Lower lobe of right lung (tissue), 2 donors: Measurements from ENCODE around the gene JCAD. TPM values are rescaled to one million over a fixed set of nuclear protein-coding genes. Genes with fewer than 3 reads are reported as not detected.

ENCODE experiments used
- ATAC-seq, 2 donors: fragments of 200-7000 bp; cut with Tn5 transposase; one replicate each; pipeline ENCODE4 v1.9.1; 2020 to 2022; ENCODE audit warnings: mild to moderate bottlenecking in 2 of 2, moderate library complexity in 2 of 2
- DNase-seq: peaks from one replicate; pipeline ENCODE4 v3.0.0-alpha.2; 2020
- H3K27ac ChIP-seq: fragments of 200-600 bp; one replicate; pipeline ENCODE4 v1.8.0; 2022
- H3K27me3 ChIP-seq: fragments of 200-600 bp; one replicate; pipeline ENCODE4 v1.8.0; 2022; ENCODE audit warnings: low read depth
- H3K36me3 ChIP-seq: fragments of 200-600 bp; one replicate; pipeline ENCODE4 v1.8.0; 2022; ENCODE audit warnings: mild to moderate bottlenecking
- H3K4me1 ChIP-seq: fragments of 200-600 bp; one replicate; pipeline ENCODE4 v1.8.0; 2022
- H3K4me3 ChIP-seq: fragments of 200-600 bp; one replicate; pipeline ENCODE4 v1.8.0; 2022; ENCODE audit warnings: mild to moderate bottlenecking
- H3K9me3 ChIP-seq: fragments of 200-600 bp; one replicate; pipeline ENCODE4 v1.8.0; 2022
- intact Hi-C: fragments of 100-400 bp; cut with DNase I; formaldehyde crosslinking; loops from one replicate; pipeline ENCODE4 v1.11.0; 2022
- total RNA-seq: library from RNA; stranded (reverse); fragmentation: NEBNext Ultra II Directional; extraction: Animal tissue kit (Norgen Biotek cat#: 25700); gene quantifications from one replicate; pipeline ENCODE4 v1.2.1, GENCODE V29; 2021
- TF ChIP-seq, protein P1 (sequence below): fragments of 200-600 bp; IDR thresholded peaks from one replicate; pipeline ENCODE4 v1.8.0; 2022; ENCODE audit warnings: antibody characterized with exemption, mild to moderate bottlenecking
- donor health status: DM: no; HTN: yes; CAD: no; lungs with severe emphysema.

JCAD gene
- total RNA-seq, 1 donor from 2014 or later = 101 TPM

DNA sequence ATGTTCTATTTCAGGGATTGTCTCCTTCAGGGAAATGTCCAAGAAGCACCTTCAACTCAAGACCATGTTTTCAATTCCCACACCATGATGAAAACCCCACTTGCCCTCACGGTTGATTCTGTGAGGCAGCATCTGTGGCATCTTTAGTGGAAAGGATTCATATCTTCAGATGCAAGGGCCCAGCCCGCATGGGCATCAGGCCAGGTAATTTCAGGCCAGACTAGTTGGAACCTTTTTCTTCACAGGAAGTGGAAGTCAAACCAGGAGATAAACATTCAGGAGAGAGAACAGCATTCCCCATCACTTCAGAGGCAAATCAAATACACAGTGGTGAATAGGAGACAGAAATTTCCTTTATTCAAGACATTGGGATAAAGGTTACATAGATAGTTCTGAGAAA lies 88.8 kb downstream of the JCAD start:
- ATAC-seq (no peak), DNase-seq (no peak)
- no peaks in the 10 kb centered on the region for H3K9me3 ChIP-seq
- intact Hi-C loops = no loop called here
- no peak overlapping the region for H3K4me3 ChIP-seq
- no peaks in the 10 kb centered on the region for H3K4me1 ChIP-seq
- TF ChIP-seq, protein P1, sequence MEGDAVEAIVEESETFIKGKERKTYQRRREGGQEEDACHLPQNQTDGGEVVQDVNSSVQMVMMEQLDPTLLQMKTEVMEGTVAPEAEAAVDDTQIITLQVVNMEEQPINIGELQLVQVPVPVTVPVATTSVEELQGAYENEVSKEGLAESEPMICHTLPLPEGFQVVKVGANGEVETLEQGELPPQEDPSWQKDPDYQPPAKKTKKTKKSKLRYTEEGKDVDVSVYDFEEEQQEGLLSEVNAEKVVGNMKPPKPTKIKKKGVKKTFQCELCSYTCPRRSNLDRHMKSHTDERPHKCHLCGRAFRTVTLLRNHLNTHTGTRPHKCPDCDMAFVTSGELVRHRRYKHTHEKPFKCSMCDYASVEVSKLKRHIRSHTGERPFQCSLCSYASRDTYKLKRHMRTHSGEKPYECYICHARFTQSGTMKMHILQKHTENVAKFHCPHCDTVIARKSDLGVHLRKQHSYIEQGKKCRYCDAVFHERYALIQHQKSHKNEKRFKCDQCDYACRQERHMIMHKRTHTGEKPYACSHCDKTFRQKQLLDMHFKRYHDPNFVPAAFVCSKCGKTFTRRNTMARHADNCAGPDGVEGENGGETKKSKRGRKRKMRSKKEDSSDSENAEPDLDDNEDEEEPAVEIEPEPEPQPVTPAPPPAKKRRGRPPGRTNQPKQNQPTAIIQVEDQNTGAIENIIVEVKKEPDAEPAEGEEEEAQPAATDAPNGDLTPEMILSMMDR = no peak
- H3K36me3 ChIP-seq = no peaks in the 10 kb centered on the region
- no peaks in the 10 kb centered on the region for H3K27me3 ChIP-seq
- H3K27ac ChIP-seq = no peak overlapping the region

DNA sequence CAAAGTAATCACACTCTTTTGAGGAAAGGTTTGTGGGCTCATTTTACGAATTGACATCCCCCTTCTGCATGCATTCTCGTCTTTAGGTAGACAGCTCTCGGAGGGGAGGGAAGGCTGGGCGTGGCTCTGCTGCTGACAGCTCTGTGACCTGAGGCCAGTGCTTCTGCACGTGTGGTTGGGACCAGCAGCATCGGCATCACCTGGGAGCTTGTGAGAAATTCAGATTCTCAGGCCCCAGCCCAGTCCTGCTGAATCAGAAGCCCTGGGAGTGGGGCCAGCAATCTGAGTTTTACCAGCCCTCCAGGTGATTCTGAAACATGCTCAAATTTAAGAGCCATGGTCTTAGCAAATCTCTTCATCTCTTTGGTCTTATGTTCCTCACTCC lies 89.4 kb downstream of the JCAD start:
- Histone ChIP-seq H3K36me3 (no peaks in the 10 kb centered on the region), H3K4me3 (no peak overlapping the region), H3K4me1 (no peaks in the 10 kb centered on the region), H3K9me3 (no peaks in the 10 kb centered on the region), H3K27ac (no peak overlapping the region), H3K27me3 (no peaks in the 10 kb centered on the region)
- DNase-seq = no peak
- TF ChIP-seq, protein P1 = no peak
- no peak for ATAC-seq
- intact Hi-C loops = no loop called here

DNA sequence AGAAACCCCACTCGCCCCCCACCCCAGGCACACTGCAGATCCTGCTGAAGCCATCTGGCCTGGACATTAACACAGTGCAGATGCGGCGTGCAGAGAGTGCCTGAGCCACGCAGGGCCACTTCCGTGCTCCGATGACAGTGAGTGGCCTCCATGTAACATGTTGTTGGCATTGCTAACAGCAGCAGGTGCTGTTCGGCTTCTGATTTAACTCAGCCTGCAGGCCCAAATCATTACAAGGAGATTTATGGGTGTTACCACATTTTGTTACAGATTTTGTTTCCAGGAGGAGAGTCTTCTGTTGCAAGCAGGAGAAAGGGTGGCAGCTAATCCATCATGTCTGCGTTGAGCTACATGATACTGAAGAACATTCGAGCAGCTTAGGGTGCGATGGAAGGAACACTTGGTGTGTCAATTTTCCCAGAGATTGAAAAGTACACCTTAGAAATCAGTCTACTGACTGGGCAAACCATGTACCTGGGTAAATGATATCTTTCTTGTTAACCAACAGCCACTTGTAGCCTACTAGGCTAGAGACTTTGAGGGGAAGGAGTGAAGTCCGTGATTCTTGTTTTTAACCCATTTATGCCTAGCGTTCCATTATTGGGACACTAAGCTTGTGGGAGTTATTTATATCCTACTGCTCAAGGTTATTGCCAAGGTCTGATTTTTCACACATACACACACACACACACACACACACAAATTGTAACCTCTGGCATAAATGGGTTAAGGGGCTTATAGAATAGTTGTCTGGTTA lies 90.0 kb downstream of the JCAD start:
- no peaks in the 10 kb centered on the region for H3K9me3 ChIP-seq
- no peak overlapping the region for H3K27ac ChIP-seq
- ATAC-seq = no peak
- no peaks in the 10 kb centered on the region for H3K4me1 ChIP-seq
- H3K4me3 ChIP-seq = no peak overlapping the region
- intact Hi-C loops = no loop called here
- TF ChIP-seq, protein P1 = no peak
- H3K36me3 ChIP-seq = no peaks in the 10 kb centered on the region
- H3K27me3 ChIP-seq = no peaks in the 10 kb centered on the region
- DNase-seq = no peak

DNA sequence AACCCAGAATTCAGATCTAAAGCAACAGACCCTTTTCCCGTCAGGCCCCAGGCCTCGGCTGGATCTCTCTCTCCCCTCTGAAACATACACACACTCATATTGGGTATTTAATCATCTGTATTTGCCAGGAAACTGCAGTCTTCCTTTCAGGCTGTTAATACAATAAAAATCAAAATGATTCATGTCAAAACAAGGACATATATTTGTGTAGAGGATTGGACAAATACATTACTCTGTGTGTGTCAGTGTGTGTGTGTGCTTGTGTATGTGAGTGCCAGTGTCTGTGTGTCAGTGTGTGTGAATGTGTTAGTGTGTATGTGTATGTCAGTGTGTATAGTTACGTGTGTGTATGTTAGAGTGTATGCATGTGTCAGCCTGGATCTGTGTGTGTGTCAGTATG lies 90.8 kb downstream of the JCAD start:
- TF ChIP-seq, protein P1 = no peak
- no peak for DNase-seq
- H3K27ac ChIP-seq = no peak overlapping the region

DNA sequence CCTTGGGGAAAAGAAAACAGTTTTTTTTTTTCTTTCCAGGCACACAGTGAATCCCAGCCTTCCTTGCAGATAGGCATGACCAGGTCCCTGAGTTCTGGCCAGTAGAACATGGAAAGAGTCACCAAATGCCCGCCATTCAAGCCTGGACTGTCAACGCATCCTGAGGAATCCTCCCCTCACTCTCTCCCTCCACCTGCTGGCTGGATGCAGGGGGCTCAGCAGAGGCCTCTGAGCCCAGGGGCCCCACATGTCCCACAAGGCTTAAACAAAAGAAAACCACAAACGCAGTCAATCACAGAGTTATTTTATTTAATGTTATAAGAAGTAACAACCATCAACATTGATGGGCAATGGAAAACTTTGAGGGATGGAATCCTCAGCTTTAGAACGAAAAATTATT lies 93.1 kb downstream of the JCAD start:
- Histone ChIP-seq H3K4me3 (no peak overlapping the region), H3K4me1 (no peaks in the 10 kb centered on the region)

More for the DNA sequence above, 90.8 kb downstream of the JCAD start:
- no peak for ATAC-seq
- Histone ChIP-seq H3K9me3 (no peaks in the 10 kb centered on the region), H3K36me3 (no peaks in the 10 kb centered on the region), H3K27me3 (no peaks in the 10 kb centered on the region), H3K4me3 (no peak overlapping the region), H3K4me1 (no peaks in the 10 kb centered on the region)
- intact Hi-C loops = no loop called here

More for the DNA sequence above, 93.1 kb downstream of the JCAD start:
- H3K36me3 ChIP-seq = no peaks in the 10 kb centered on the region
- no peak overlapping the region for H3K27ac ChIP-seq
- TF ChIP-seq, protein P1 = no peak
- no peaks in the 10 kb centered on the region for H3K27me3 ChIP-seq
- intact Hi-C loops = no loop called here
- no peaks in the 10 kb centered on the region for H3K9me3 ChIP-seq
- ATAC-seq (no peak), DNase-seq (no peak)
